Upper lobe of right lung (tissue), 1 donor: ENCODE data around the gene CFAP20DC. TPM values are rescaled to one million over a fixed set of nuclear protein-coding genes. Genes with fewer than 3 reads are reported as not detected.
"Not testable (repeated sequence)": the region's sequence is repeated elsewhere in the genome, so short reads cannot be mapped to it uniquely, and the experiment has no call there.

Experiments
- ATAC-seq: fragments of 200-7000 bp; cut with Tn5 transposase; one replicate; pipeline ENCODE4 v1.9.1; 2020; ENCODE audit warnings: mild to moderate bottlenecking, moderate library complexity
- DNase-seq: peaks from one replicate; pipeline ENCODE4 v3.0.0-alpha.2; 2020
- H3K27ac ChIP-seq: fragments of 200-600 bp; one replicate; pipeline ENCODE4 v1.8.0; 2022
- H3K27me3 ChIP-seq: fragments of 200-600 bp; one replicate; pipeline ENCODE4 v1.8.0; 2022; ENCODE audit warnings: mild to moderate bottlenecking
- H3K36me3 ChIP-seq: fragments of 200-600 bp; one replicate; pipeline ENCODE4 v1.8.0; 2022
- H3K4me1 ChIP-seq: fragments of 200-600 bp; one replicate; pipeline ENCODE4 v1.8.0; 2022
- H3K4me3 ChIP-seq: fragments of 200-600 bp; one replicate; pipeline ENCODE4 v1.8.0; 2022; ENCODE audit warnings: mild to moderate bottlenecking
- H3K9me3 ChIP-seq: fragments of 200-600 bp; one replicate; pipeline ENCODE4 v1.8.0; 2022
- CTCF ChIP-seq: fragments of 200-600 bp; IDR thresholded peaks from one replicate; pipeline ENCODE4 v1.8.0; 2022; ENCODE audit warnings: antibody characterized with exemption
- intact Hi-C: fragments of 100-400 bp; cut with DNase I; formaldehyde crosslinking; loops from one replicate; pipeline ENCODE4 v1.11.0; 2022
- total RNA-seq: library from RNA; stranded (reverse); fragmentation: NEBNext Ultra II Directional; extraction: Animal tissue kit (Norgen Biotek cat#: 25700); gene quantifications from one replicate; pipeline ENCODE4 v1.2.1, GENCODE V29; 2021
- donor health status: DM: no; HTN: yes; CAD: no; lungs with severe emphysema.

CFAP20DC gene
- total RNA-seq, 1 donor from 2014 or later: not detected

- DNase-seq: no peak
- ATAC-seq: no peak
- H3K27ac ChIP-seq: no peak overlapping the region
- no peaks in the 10 kb centered on the region for H3K4me1 ChIP-seq
- H3K27me3 ChIP-seq: no peaks in the 10 kb centered on the region
- intact Hi-C loops: no loop called here
- H3K4me3 ChIP-seq: no peak overlapping the region
- no peaks in the 10 kb centered on the region for H3K36me3 ChIP-seq
- no peaks in the 10 kb centered on the region for H3K9me3 ChIP-seq
- no peak for TF ChIP-seq CTCF
Observed at GRCh38 chr3:58979840-58980239, 70.0 kb downstream of the CFAP20DC start.

- TF ChIP-seq CTCF: no peak
- Histone ChIP-seq H3K9me3 (no peaks in the 10 kb centered on the region), H3K4me1 (no peaks in the 10 kb centered on the region), H3K4me3 (no peak overlapping the region), H3K27me3 (no peaks in the 10 kb centered on the region), H3K27ac (no peak overlapping the region), H3K36me3 (no peaks in the 10 kb centered on the region)
- DNase-seq: no peak
- intact Hi-C loops: no loop called here
- ATAC-seq: no peak
Observed at GRCh38 chr3:58973796-58974195, 76.0 kb downstream of the CFAP20DC start.

GRCh38 chr3:58967866-58968265, 82.0 kb downstream of the CFAP20DC start:
- H3K27ac ChIP-seq, H3K27me3 ChIP-seq, H3K36me3 ChIP-seq, H3K4me1 ChIP-seq, intact Hi-C loops, H3K4me3 ChIP-seq, H3K9me3 ChIP-seq, DNase-seq, ATAC-seq: not testable (repeated sequence)

GRCh38 chr3:58965865-58966264, 84.0 kb downstream of the CFAP20DC start:
- no peak overlapping the region for H3K27ac ChIP-seq
- no peaks in the 10 kb centered on the region for H3K9me3 ChIP-seq
- intact Hi-C loops: no loop called here
- ATAC-seq: no peak
- no peak for TF ChIP-seq CTCF
- H3K4me3 ChIP-seq: no peak overlapping the region
- no peaks in the 10 kb centered on the region for H3K4me1 ChIP-seq
- H3K27me3 ChIP-seq: no peaks in the 10 kb centered on the region
- no peak for DNase-seq
- H3K36me3 ChIP-seq: no peaks in the 10 kb centered on the region

GRCh38 chr3:58963928-58964503, 85.8 kb downstream of the CFAP20DC start:
- Histone ChIP-seq H3K27me3 (no peaks in the 10 kb centered on the region), H3K27ac (no peak overlapping the region), H3K4me1 (no peaks in the 10 kb centered on the region), H3K36me3 (no peaks in the 10 kb centered on the region), H3K9me3 (no peaks in the 10 kb centered on the region), H3K4me3 (no peak overlapping the region)
- ATAC-seq: no peak
- intact Hi-C loops: no loop called here
- TF ChIP-seq CTCF: no peak
- no peak for DNase-seq

GRCh38 chr3:58962816-58963215, 87.0 kb downstream of the CFAP20DC start:
- DNase-seq (no peak), ATAC-seq (no peak)
- H3K9me3 ChIP-seq: no peaks in the 10 kb centered on the region
- no peak overlapping the region for H3K27ac ChIP-seq
- no peaks in the 10 kb centered on the region for H3K27me3 ChIP-seq
- no peaks in the 10 kb centered on the region for H3K4me1 ChIP-seq
- H3K36me3 ChIP-seq: no peaks in the 10 kb centered on the region
- intact Hi-C loops: no loop called here
- no peak for TF ChIP-seq CTCF
- no peak overlapping the region for H3K4me3 ChIP-seq
